Neural cell (in vitro differentiated cells): ENCODE results near the gene SRPX2.

ENCODE experiments used
- CTCF ChIP-seq: fragments of 450-650 bp; IDR thresholded peaks from 2 replicates; pipeline ENCODE4 v1.5.1; 2014; ENCODE audit warnings: antibody characterized with exemption, mild to moderate bottlenecking, moderate library complexity; ENCODE audit not compliant: poor library complexity, severe bottlenecking
- EP300 ChIP-seq: fragments of 450-650 bp; conservative IDR thresholded peaks from 2 replicates; pipeline ENCODE4 v1.6.1; 2014; ENCODE audit warnings: antibody characterized with exemption, mild to moderate bottlenecking, moderate library complexity; ENCODE audit not compliant: poor library complexity, severe bottlenecking
- EZH2 ChIP-seq: fragments of 200-600, 300-800 bp; shearing (Covaris generic), sonication (generic); IDR thresholded peaks from 2 replicates; pipeline ENCODE4 v1.6.1; 2014; ENCODE audit warnings: antibody characterized with exemption, low read length, borderline replicate concordance, mild to moderate bottlenecking; ENCODE audit not compliant: insufficient read depth, poor library complexity, severe bottlenecking
- POLR2AphosphoS5 ChIP-seq: IDR thresholded peaks from 2 replicates; pipeline ENCODE4 v1.6.1; 2012
- RAD21 ChIP-seq: fragments of 450-650 bp; conservative IDR thresholded peaks from 2 replicates; pipeline ENCODE4 v1.6.1; 2014; ENCODE audit warnings: antibody characterized with exemption, mild to moderate bottlenecking, moderate library complexity
- REST ChIP-seq: IDR thresholded peaks from 2 replicates; pipeline ENCODE4 v1.6.1; 2012; ENCODE audit warnings: borderline replicate concordance
- SMC3 ChIP-seq: fragments of 450-650 bp; conservative IDR thresholded peaks from 2 replicates; pipeline ENCODE4 v1.6.1; 2014; ENCODE audit warnings: antibody characterized with exemption, mild to moderate bottlenecking, moderate library complexity; ENCODE audit not compliant: poor library complexity

DNA sequence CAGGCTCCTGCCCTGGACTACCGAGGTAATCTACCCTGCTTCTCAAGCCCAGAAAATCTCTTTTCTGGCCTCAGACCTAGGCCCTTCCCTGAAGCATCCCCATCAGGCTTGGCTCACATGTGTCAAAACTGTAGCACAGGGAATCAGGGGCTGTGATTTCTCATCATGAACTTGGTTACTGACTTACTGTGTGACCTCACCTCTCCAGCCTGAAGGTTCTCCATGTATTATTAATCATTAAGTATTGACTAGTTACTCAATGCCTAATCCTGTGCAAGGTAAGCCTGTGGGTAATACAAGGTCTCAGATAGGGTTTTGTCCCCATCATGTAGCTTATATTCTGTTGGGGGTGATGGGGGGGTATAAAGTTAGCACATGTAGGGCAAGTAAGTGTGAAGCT, 6.8 kb downstream of the SRPX2 start:
- TF ChIP-seq SMC3 (no peak), CTCF (no peak), REST (no peak), POLR2AphosphoS5 (no peak), EZH2 (no peak), RAD21 (no peak), EP300 (no peak)
